VCaP (cell line): Measurements from ENCODE around the gene LEO1.

Experiments
- H3K27ac ChIP-seq: fragments of 450-650 bp; 2 replicates; pipeline ENCODE4 v1.5.1; 2017
- CTCF ChIP-seq: fragments of 450-650 bp; conservative IDR thresholded peaks from 2 replicates; pipeline ENCODE4 v1.5.1; 2017; ENCODE audit warnings: mild to moderate bottlenecking, moderate library complexity

LEO1 gene

GRCh38 chr15:52016316-52016715 is 44.7 kb upstream of the LEO1 start:
- H3K27ac ChIP-seq: no peak overlapping the region
- TF ChIP-seq CTCF: no peak

GRCh38 chr15:52014616-52015015 is 43.0 kb upstream of the LEO1 start:
- no peak overlapping the region for H3K27ac ChIP-seq
- TF ChIP-seq CTCF: no peak

- no peak for TF ChIP-seq CTCF
- H3K27ac ChIP-seq: peak overlapping the region; percentile 87; the same call in 1 of the 2 replicates
Observed at GRCh38 chr15:52013151-52013791, 41.7 kb upstream of the LEO1 start.

GRCh38 chr15:52012210-52012609 is 40.6 kb upstream of the LEO1 start:
- TF ChIP-seq CTCF: no peak

GRCh38 chr15:52011711-52012144 is 40.1 kb upstream of the LEO1 start:
- TF ChIP-seq CTCF: no peak
- peak overlapping the region; percentile 87 for H3K27ac ChIP-seq

More at GRCh38 chr15:52012210-52012609, 40.6 kb upstream of the LEO1 start:
- peak overlapping the region; percentile 87 for H3K27ac ChIP-seq

GRCh38 chr15:52010633-52011595 is 39.3 kb upstream of the LEO1 start:
- no peak for TF ChIP-seq CTCF
- peak overlapping the region; percentile 87 for H3K27ac ChIP-seq

- H3K27ac ChIP-seq: peak overlapping the region; percentile 87
- no peak for TF ChIP-seq CTCF
Observed at GRCh38 chr15:52008698-52009434, 37.3 kb upstream of the LEO1 start.
